Neuronal stem cell (in vitro differentiated cells): Measurements from ENCODE around the gene CFAP210.

Experiments
- DNase-seq: peaks from one replicate; pipeline ENCODE4 v3.0.0-alpha.2; 2013; ENCODE audit warnings: low spot score
- H2AFZ ChIP-seq: one replicate; pipeline ENCODE4 v1.6.1; 2013; ENCODE audit warnings: mild to moderate bottlenecking, low read length, inconsistent platforms
- H2AK5ac ChIP-seq: 2 replicates; pipeline ENCODE4 v1.6.1; 2013; ENCODE audit warnings: low read depth, mild to moderate bottlenecking, inconsistent platforms, low read length, moderate library complexity, mixed read lengths
- H2BK120ac ChIP-seq: 2 replicates; pipeline ENCODE4 v1.6.1; 2013; ENCODE audit warnings: low read depth, mild to moderate bottlenecking, inconsistent platforms, low read length, moderate library complexity, mixed read lengths
- H2BK12ac ChIP-seq: one replicate; pipeline ENCODE4 v1.6.1; 2013; ENCODE audit warnings: low read length, inconsistent platforms
- H2BK15ac ChIP-seq: 2 replicates; pipeline ENCODE4 v1.6.1; 2013; ENCODE audit warnings: mild to moderate bottlenecking, low read length, inconsistent platforms, mixed read lengths
- H2BK5ac ChIP-seq: one replicate; pipeline ENCODE4 v1.6.1; 2013; ENCODE audit warnings: inconsistent platforms, mild to moderate bottlenecking, low read length, moderate library complexity
- H3K14ac ChIP-seq: one replicate; pipeline ENCODE4 v1.6.1; 2013; ENCODE audit warnings: low read length, inconsistent platforms
- H3K18ac ChIP-seq: 2 replicates; pipeline ENCODE4 v1.6.1; 2013; ENCODE audit warnings: low read length, inconsistent platforms
- H3K23ac ChIP-seq: 2 replicates; pipeline ENCODE4 v1.6.1; 2013; ENCODE audit warnings: low read depth, mild to moderate bottlenecking, mixed read lengths, low read length, inconsistent platforms; ENCODE audit not compliant: poor library complexity
- H3K27ac ChIP-seq: replicated peaks from 3 replicates; pipeline ENCODE4 v1.5.1; 2013; ENCODE audit warnings: low read length, inconsistent platforms
- H3K27me3 ChIP-seq, 3 experiments: 2 replicates each; pipeline ENCODE4 v1.6.1; 2013; ENCODE audit warnings: low read length in 3 of 3, mild to moderate bottlenecking in 2 of 3, inconsistent platforms in 1 of 3, low read depth in 1 of 3, mixed read lengths in 1 of 3, moderate library complexity in 1 of 3; ENCODE audit not compliant: control insufficient read depth in 3 of 3, insufficient read depth in 3 of 3
- H3K36me3 ChIP-seq, 2 donors: replicated peaks in 1 of 2; 2 replicates each; pipeline ENCODE4 v1.6.1; 2013; ENCODE audit warnings: low read length in 2 of 2; ENCODE audit not compliant: control insufficient read depth in 2 of 2, insufficient read depth in 2 of 2
- H3K4ac ChIP-seq: 2 replicates; pipeline ENCODE4 v1.6.1; 2013; ENCODE audit warnings: inconsistent platforms, mild to moderate bottlenecking, low read length, moderate library complexity
- H3K4me1 ChIP-seq, 2 donors: 1 replicate in 1 of 2; 2 replicates in 1 of 2; pipeline ENCODE4 v1.6.1; 2013; ENCODE audit warnings: low read length in 2 of 2, low read depth in 1 of 2; ENCODE audit not compliant: control insufficient read depth in 2 of 2, insufficient read depth in 1 of 2
- H3K4me2 ChIP-seq: one replicate; pipeline ENCODE4 v1.6.1; 2013; ENCODE audit warnings: mild to moderate bottlenecking, low read length, inconsistent platforms; ENCODE audit not compliant: insufficient read depth, poor library complexity, severe bottlenecking
- H3K4me3 ChIP-seq, 2 donors: 2 replicates each; pipeline ENCODE4 v1.5.1; 2013; ENCODE audit warnings: low read length in 2 of 2, mild to moderate bottlenecking in 2 of 2, inconsistent platforms in 1 of 2, moderate library complexity in 1 of 2
- H3K79me1 ChIP-seq: one replicate; pipeline ENCODE4 v1.6.1; 2013; ENCODE audit warnings: low read depth, mild to moderate bottlenecking, inconsistent platforms, low read length, moderate library complexity
- H3K9ac ChIP-seq: one replicate; pipeline ENCODE4 v1.6.1; 2013; ENCODE audit warnings: mild to moderate bottlenecking, low read depth, low read length, inconsistent platforms; ENCODE audit not compliant: poor library complexity
- H3K9me3 ChIP-seq, 2 donors: replicated peaks in 1 of 2; 2 replicates each; pipeline versions ENCODE3 to v1.6.1; 2013; ENCODE audit warnings: low read length in 2 of 2, mild to moderate bottlenecking in 2 of 2, inconsistent platforms in 1 of 2, low read depth in 1 of 2, mixed read lengths in 1 of 2, moderate library complexity in 1 of 2; ENCODE audit not compliant: control insufficient read depth in 2 of 2, insufficient read depth in 1 of 2
- H4K8ac ChIP-seq: one replicate; pipeline ENCODE4 v1.6.1; 2013; ENCODE audit warnings: low read depth, mild to moderate bottlenecking, inconsistent platforms, low read length, moderate library complexity
- H4K91ac ChIP-seq: one replicate; pipeline ENCODE4 v1.6.1; 2013; ENCODE audit warnings: low read length, low read depth, mild to moderate bottlenecking, inconsistent platforms; ENCODE audit not compliant: poor library complexity
- WGBS, 2 donors: extraction: QIAGEN DNeasy Blood & Tissue Kit; methylation state at CpG; one replicate each; pipeline ENCODE4 v1.1.7; 2013; ENCODE audit warnings: missing lambda C conversion rate in 2 of 2, mixed read lengths in 1 of 2; ENCODE audit not compliant: insufficient read length in 2 of 2, insufficient replicate concordance in 1 of 2; ENCODE audit errors: extremely low coverage in 2 of 2; 5-methylcytosine and 5-hydroxymethylcytosine counted together

Gene CFAP210

GRCh38 chr2:169715379-169716237 lies 21.4 kb upstream of the CFAP210 start:
- Histone ChIP-seq H3K9ac (no peak overlapping the region), H2BK5ac (peak overlapping the region; percentile 8), H3K27me3 (no peaks in the 10 kb centered on the region), H2BK15ac (no peak overlapping the region), H3K4me1 (no peaks in the 10 kb centered on the region), H3K27ac (no peak overlapping the region), H2BK120ac (no peak overlapping the region), H3K9me3 (peaks cover 2 to 14% of the 10 kb centered on the region in 2 donors), H3K23ac (no peak overlapping the region), H3K79me1 (no peaks in the 10 kb centered on the region), H2AK5ac (no peak overlapping the region), H3K4me3 (no peak overlapping the region), H2AFZ (no peak overlapping the region), H4K91ac (no peak overlapping the region), H3K36me3 (peaks cover 2 to 3% of the 10 kb centered on the region in 2 donors), H3K18ac (no peak overlapping the region), H3K14ac (no peak overlapping the region), H3K4me2 (no peak overlapping the region), H2BK12ac (no peak overlapping the region), H4K8ac (no peak overlapping the region), H3K4ac (no peak overlapping the region)
- no CpG with 5 or more reads among the region's 17 CpGs for WGBS, 2 donors
- DNase-seq, result no peak

DNA sequence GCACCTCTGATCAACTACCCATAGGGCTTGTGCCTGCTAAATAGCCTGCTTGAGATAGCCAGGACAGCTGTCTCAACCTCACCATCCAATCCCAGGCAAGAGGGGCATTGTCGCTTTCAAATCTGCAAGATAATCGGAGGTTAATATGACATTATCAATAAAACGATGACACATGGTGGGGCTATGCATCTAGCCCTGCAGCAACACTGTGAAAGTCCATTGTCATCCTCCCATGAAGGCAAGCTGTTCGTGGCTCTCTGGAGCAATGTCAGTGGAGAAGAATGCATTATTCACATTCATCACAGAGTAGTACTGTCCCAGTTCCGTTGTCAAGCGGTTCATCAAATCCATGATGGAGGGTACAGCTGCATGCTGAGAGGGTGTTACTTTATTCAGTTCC lies 20.5 kb upstream of the CFAP210 start:
- Histone ChIP-seq H4K91ac (no peak overlapping the region), H3K18ac (no peak overlapping the region), H3K23ac (no peak overlapping the region), H3K14ac (no peak overlapping the region), H2BK12ac (no peak overlapping the region), H3K27ac (no peak overlapping the region), H3K79me1 (no peaks in the 10 kb centered on the region), H3K9me3 (peaks cover 2 to 19% of the 10 kb centered on the region in 2 donors), H3K4ac (no peak overlapping the region), H3K9ac (no peak overlapping the region), H3K27me3 (no peaks in the 10 kb centered on the region), H2AK5ac (no peak overlapping the region), H3K36me3 (peaks cover 2 to 12% of the 10 kb centered on the region in 2 donors), H2BK120ac (no peak overlapping the region), H3K4me1 (no peaks in the 10 kb centered on the region), H4K8ac (no peak overlapping the region), H2BK5ac (no peak overlapping the region), H3K4me2 (no peak overlapping the region), H3K4me3 (no peak overlapping the region), H2AFZ (no peak overlapping the region), H2BK15ac (no peak overlapping the region)
- no peak for DNase-seq
- WGBS, 2 donors, result no CpG with 5 or more reads among the region's 6 CpGs

DNA sequence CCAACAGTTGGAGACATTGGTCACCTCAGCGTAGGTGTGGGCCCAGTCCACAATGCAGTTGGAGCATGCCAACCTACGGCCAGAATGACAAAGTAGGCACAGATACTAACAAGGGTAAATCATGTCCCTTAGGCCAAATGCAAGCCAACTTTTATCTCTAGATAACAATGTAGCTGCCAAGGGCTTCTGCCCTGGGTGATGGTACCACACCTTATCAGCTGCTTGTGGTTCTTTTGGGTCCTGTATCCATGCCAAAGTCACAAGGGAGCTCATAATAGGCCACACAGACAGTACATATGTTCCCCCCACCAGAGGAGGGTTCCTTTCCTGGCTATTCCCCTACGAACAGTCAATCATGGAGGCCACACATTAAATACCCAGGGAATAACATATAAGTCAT lies 19.1 kb upstream of the CFAP210 start:
- WGBS, 2 donors, result no CpG with 5 or more reads among the region's 3 CpGs
- Histone ChIP-seq H2AK5ac (no peak overlapping the region), H4K91ac (no peak overlapping the region), H4K8ac (no peak overlapping the region), H2BK12ac (no peak overlapping the region), H3K4me3 (no peak overlapping the region), H2BK15ac (no peak overlapping the region), H3K23ac (no peak overlapping the region), H3K4me1 (no peaks in the 10 kb centered on the region), H3K18ac (no peak overlapping the region), H3K27me3 (no peaks in the 10 kb centered on the region), H2BK120ac (no peak overlapping the region), H3K27ac (no peak overlapping the region), H3K9me3 (peaks cover 2 to 19% of the 10 kb centered on the region in 2 donors), H2BK5ac (no peak overlapping the region), H3K79me1 (no peaks in the 10 kb centered on the region), H3K9ac (no peak overlapping the region), H3K14ac (no peak overlapping the region), H3K4me2 (no peak overlapping the region), H2AFZ (no peak overlapping the region), H3K36me3 (peaks cover 2 to 15% of the 10 kb centered on the region in 2 donors), H3K4ac (no peak overlapping the region)
- DNase-seq, result no peak

DNA sequence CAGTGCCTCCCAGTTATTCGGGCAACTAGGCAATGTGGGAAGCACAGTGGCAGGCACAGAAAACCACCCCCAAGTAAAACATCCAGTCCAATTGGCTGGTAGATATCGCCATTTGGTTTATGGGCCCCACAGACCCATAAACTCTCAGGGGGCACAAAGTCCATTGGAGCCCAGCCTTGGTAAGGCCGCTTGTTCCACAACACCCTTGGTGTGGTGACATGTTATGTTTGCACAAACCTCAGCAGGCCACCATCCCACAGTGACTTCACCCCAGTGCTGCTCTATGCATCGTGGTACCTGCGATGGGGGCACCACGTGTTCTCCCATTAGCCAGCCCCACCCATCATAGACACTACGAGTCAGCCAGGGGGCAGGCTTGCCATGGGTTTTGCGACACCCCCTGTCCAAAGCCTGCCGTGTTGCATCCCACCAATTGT lies 18.6 kb upstream of the CFAP210 start:
- no peak overlapping the region for H2BK12ac ChIP-seq
- H3K4me1 ChIP-seq, result no peaks in the 10 kb centered on the region
- H4K91ac ChIP-seq, result no peak overlapping the region
- H3K9ac ChIP-seq, result no peak overlapping the region
- peaks cover 2 to 15% of the 10 kb centered on the region in 2 donors for H3K36me3 ChIP-seq
- no peak overlapping the region for H2BK5ac ChIP-seq
- H3K18ac ChIP-seq, result no peak overlapping the region
- H3K4ac ChIP-seq, result no peak overlapping the region
- H3K23ac ChIP-seq, result no peak overlapping the region
- H4K8ac ChIP-seq, result no peak overlapping the region
- H3K27ac ChIP-seq, result no peak overlapping the region
- WGBS, 2 donors, result no CpG with 5 or more reads among the region's 9 CpGs
- no peaks in the 10 kb centered on the region for H3K79me1 ChIP-seq
- no peak for DNase-seq
- no peak overlapping the region for H3K4me3 ChIP-seq
- no peak overlapping the region for H2BK120ac ChIP-seq
- peaks cover 2 to 19% of the 10 kb centered on the region in 2 donors for H3K9me3 ChIP-seq
- H3K14ac ChIP-seq, result no peak overlapping the region
- no peak overlapping the region for H2AK5ac ChIP-seq
- H3K4me2 ChIP-seq, result no peak overlapping the region
- no peak overlapping the region for H2AFZ ChIP-seq
- H2BK15ac ChIP-seq, result no peak overlapping the region
- no peaks in the 10 kb centered on the region for H3K27me3 ChIP-seq
